WTC11 (cell line): ENCODE measurements around the gene CNTNAP5. TPM values are rescaled to one million over a fixed set of nuclear protein-coding genes. Genes with fewer than 3 reads are reported as not detected.

Experiments
- ATAC-seq: fragments of 200-7000 bp; cut with Tn5 transposase; 2 replicates; pipeline ENCODE4 v1.10.0; 2021; ENCODE audit warnings: mild to moderate bottlenecking, moderate library complexity
- CTCF ChIA-PET: fragments of 300-600 bp; sonication (Branson Sonifier 250); formaldehyde crosslinking; loops from one replicate; lab custom pipeline; 2021; ENCODE audit warnings: antibody characterized with exemption; lab: Charles Lee
- POLR2A ChIA-PET: fragments of 350-600 bp; sonication (Branson Sonifier 250); formaldehyde crosslinking; loops from one replicate; lab custom pipeline; 2021; ENCODE audit warnings: antibody characterized with exemption; lab: Charles Lee
- DNase-seq: peaks from one replicate; pipeline ENCODE4 v3.0.0; 2021; ENCODE audit warnings: low spot score
- H3K27ac Mint-ChIP-seq: 2 replicates; pipeline ENCODE4 v1.8.0; 2021; ENCODE audit warnings: mixed read lengths
- H3K27me3 Mint-ChIP-seq: 2 replicates; pipeline ENCODE4 v1.8.0; 2021; ENCODE audit warnings: low read depth, mild to moderate bottlenecking, moderate library complexity, mixed read lengths
- H3K36me3 Mint-ChIP-seq: 2 replicates; pipeline ENCODE4 v1.8.0; 2021; ENCODE audit warnings: mixed read lengths
- H3K4me1 Mint-ChIP-seq: 2 replicates; pipeline ENCODE4 v1.8.0; 2022; ENCODE audit warnings: mixed read lengths
- H3K4me3 Mint-ChIP-seq: 2 replicates; pipeline ENCODE4 v1.8.0; 2021; ENCODE audit warnings: mild to moderate bottlenecking, moderate library complexity, mixed read lengths
- H3K9me3 Mint-ChIP-seq: 2 replicates; pipeline ENCODE4 v1.8.0; 2021; ENCODE audit warnings: mixed read lengths
- EMX1 ChIP-seq: fragments of 250-450 bp; sonication (Bioruptor Pico); IDR thresholded peaks from 2 replicates; pipeline ENCODE4 v1.8.0; 2021; ENCODE audit warnings: mild to moderate bottlenecking
- ESRRA ChIP-seq: sonication (generic); formaldehyde crosslinking; IDR thresholded peaks from 2 replicates; pipeline ENCODE4 v1.8.1; 2022; ENCODE audit warnings: mild to moderate bottlenecking, missing genetic modification reagents, borderline replicate concordance
- FOXK1 ChIP-seq: sonication (generic); formaldehyde crosslinking; IDR thresholded peaks from 2 replicates; pipeline ENCODE4 v1.8.0; 2022; ENCODE audit warnings: mild to moderate bottlenecking, moderate library complexity, missing genetic modification reagents
- JAZF1 ChIP-seq: fragments of 250-450 bp; sonication (Bioruptor Pico); IDR thresholded peaks from 2 replicates; pipeline ENCODE4 v1.9.0; 2021; ENCODE audit warnings: moderate library complexity, mild to moderate bottlenecking, inconsistent platforms
- MYBL2 ChIP-seq: sonication (generic); formaldehyde crosslinking; IDR thresholded peaks from 2 replicates; pipeline ENCODE4 v1.8.1; 2023; ENCODE audit warnings: mild to moderate bottlenecking, moderate library complexity, missing genetic modification reagents
- NFATC4 ChIP-seq: fragments of 250-450 bp; sonication (Bioruptor Pico); IDR thresholded peaks from 2 replicates; pipeline ENCODE4 v1.9.0; 2021; ENCODE audit warnings: mild to moderate bottlenecking
- NR3C1 ChIP-seq: sonication (generic); formaldehyde crosslinking; conservative IDR thresholded peaks from 2 replicates; pipeline ENCODE4 v1.8.1; 2023; ENCODE audit warnings: low read depth, mild to moderate bottlenecking, missing genetic modification reagents
- RELA ChIP-seq: sonication (generic); formaldehyde crosslinking; IDR thresholded peaks from 2 replicates; pipeline ENCODE4 v1.8.1; 2022; ENCODE audit warnings: missing genetic modification reagents, mild to moderate bottlenecking, borderline replicate concordance
- TCF7 ChIP-seq: sonication (generic); formaldehyde crosslinking; IDR thresholded peaks from 2 replicates; pipeline ENCODE4 v1.8.0; 2022; ENCODE audit warnings: mild to moderate bottlenecking, low read depth, missing genetic modification reagents, moderate library complexity
- ZNF138 ChIP-seq: sonication (generic); formaldehyde crosslinking; conservative IDR thresholded peaks from 2 replicates; pipeline ENCODE4 v1.8.1; 2022; ENCODE audit warnings: mild to moderate bottlenecking, moderate library complexity, missing genetic modification reagents
- ZNF423 ChIP-seq: fragments of 250-450 bp; sonication (Bioruptor Pico); IDR thresholded peaks from 2 replicates; pipeline ENCODE4 v2.1.2; 2022; ENCODE audit warnings: mild to moderate bottlenecking, moderate library complexity
- total RNA-seq: library from RNA; stranded (reverse); gene quantifications from 3 replicates; pipeline ENCODE4 v1.2.3, GENCODE V29; 2021
- TF ChIP-seq, protein P1 (sequence below): sonication (generic); formaldehyde crosslinking; IDR thresholded peaks from 2 replicates; pipeline ENCODE4 v1.8.0; 2022; ENCODE audit warnings: missing genetic modification reagents
- TF ChIP-seq, protein P2 (sequence below): sonication (generic); formaldehyde crosslinking; IDR thresholded peaks from 2 replicates; pipeline ENCODE4 v1.8.0; 2023; ENCODE audit warnings: missing genetic modification reagents, mild to moderate bottlenecking, borderline replicate concordance
- TF ChIP-seq, protein P3 (sequence below): sonication (generic); formaldehyde crosslinking; conservative IDR thresholded peaks from 2 replicates; pipeline ENCODE4 v1.8.1; 2023; ENCODE audit warnings: mild to moderate bottlenecking, low read depth, missing genetic modification reagents, moderate library complexity
- TF ChIP-seq, protein P4 (sequence below): sonication (generic); formaldehyde crosslinking; IDR thresholded peaks from 2 replicates; pipeline ENCODE4 v1.8.1; 2023; ENCODE audit warnings: mild to moderate bottlenecking, missing genetic modification reagents, moderate library complexity
- TF ChIP-seq, protein P5 (sequence below): sonication (generic); formaldehyde crosslinking; conservative IDR thresholded peaks from 2 replicates; pipeline ENCODE4 v1.8.1; 2022; ENCODE audit warnings: mild to moderate bottlenecking, missing genetic modification reagents

CNTNAP5 gene
- total RNA-seq, 1 experiment from 2014 or later: 0.22 TPM

DNA sequence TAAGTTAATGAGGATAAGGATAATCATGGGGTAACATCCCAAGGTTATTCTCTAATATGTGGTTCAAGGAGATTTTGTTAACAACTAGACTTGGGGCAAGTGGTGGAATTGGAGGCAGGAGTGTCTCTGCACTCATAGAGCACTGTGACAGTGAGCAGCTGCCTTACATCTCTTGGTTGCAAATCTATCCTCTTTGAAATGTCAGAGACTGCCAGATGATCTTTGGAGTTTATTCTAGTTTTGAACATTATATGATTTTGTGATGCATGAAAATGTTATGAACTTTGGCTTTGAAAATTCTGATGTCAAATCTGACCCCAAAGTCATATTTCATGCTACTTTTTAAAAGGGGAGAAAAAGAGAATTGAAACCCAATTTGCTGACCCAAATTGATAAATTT is 861.1 kb downstream of the CNTNAP5 start:
- Mint-ChIP-seq H3K9me3 (peaks cover 36% of the 10 kb centered on the region), H3K4me1 (peaks cover 5% of the 10 kb centered on the region; the same call in 1 of the 2 replicates), H3K4me3 (no peak overlapping the region), H3K27ac (no peak overlapping the region), H3K36me3 (peaks cover 19% of the 10 kb centered on the region), H3K27me3 (no peaks in the 10 kb centered on the region)
- DNase-seq: no peak
- TF ChIP-seq ESRRA (CRISPR knock-in tag): no peak
- ChIA-PET POLR2A (no interaction called here), CTCF (no interaction called here)
- no peak for ATAC-seq

DNA sequence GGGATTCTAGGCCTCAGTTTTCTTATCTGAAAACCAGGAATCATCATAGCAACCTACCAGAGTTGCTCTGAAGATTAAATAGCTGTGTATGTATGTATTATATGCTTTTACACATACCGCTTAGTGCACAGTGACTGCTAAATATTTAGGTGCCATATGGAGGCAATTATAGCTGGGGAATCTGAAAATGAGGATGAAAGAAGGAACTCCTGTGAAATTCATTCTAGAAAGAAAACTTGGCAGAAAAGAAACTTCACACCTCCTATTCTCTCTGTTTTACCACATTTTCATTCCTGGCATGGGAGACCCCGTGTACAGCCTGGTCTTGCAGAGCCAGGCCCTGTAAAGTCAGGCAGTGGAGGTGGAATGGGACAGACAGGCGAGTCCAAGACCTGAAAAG is 862.4 kb downstream of the CNTNAP5 start:
- Mint-ChIP-seq H3K9me3 (peaks cover 38% of the 10 kb centered on the region), H3K36me3 (peaks cover 15% of the 10 kb centered on the region), H3K4me1 (no peaks in the 10 kb centered on the region), H3K27me3 (no peaks in the 10 kb centered on the region), H3K4me3 (no peak overlapping the region), H3K27ac (no peak overlapping the region)
- ATAC-seq (no peak), DNase-seq (no peak)
- CTCF ChIA-PET: no interaction called here
- TF ChIP-seq EMX1 (no peak), ZNF423 (CRISPR knock-in tag) (no peak), NFATC4 (CRISPR knock-in tag) (no peak)
- POLR2A ChIA-PET: no interaction called here

DNA sequence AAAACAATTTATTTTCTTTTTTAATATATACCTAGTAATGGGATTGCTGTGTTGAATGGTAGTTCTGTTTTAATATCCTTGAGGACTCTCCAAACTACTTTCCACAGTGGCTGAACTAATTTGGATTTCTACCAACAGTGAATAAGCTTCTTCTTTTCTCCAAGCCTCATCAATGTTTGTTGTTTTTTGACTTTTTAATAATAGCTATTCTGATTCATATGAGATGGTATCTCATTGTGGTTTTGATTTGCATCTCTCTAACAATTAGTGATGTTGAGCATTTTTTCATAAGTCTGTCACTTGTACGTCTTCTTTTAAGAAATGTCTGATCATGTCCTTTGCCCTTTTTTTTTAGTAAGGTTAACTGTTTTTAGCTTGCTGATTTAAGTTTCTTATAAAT is 863.3 kb downstream of the CNTNAP5 start:
- DNase-seq (no peak), ATAC-seq (no peak)
- no peak overlapping the region for H3K4me3 Mint-ChIP-seq
- ChIA-PET POLR2A (interaction anchor here (0.6 kb wide), 1 partner anchor 10 kb away, joined by 3 read pairs; no protein-coding TSS in a partner anchor), CTCF (no interaction called here)
- H3K4me1 Mint-ChIP-seq: no peaks in the 10 kb centered on the region
- no peak overlapping the region for H3K27ac Mint-ChIP-seq
- peaks cover 13% of the 10 kb centered on the region for H3K36me3 Mint-ChIP-seq
- H3K9me3 Mint-ChIP-seq: peaks cover 29% of the 10 kb centered on the region
- no peaks in the 10 kb centered on the region for H3K27me3 Mint-ChIP-seq
- TF ChIP-seq, protein P1, sequence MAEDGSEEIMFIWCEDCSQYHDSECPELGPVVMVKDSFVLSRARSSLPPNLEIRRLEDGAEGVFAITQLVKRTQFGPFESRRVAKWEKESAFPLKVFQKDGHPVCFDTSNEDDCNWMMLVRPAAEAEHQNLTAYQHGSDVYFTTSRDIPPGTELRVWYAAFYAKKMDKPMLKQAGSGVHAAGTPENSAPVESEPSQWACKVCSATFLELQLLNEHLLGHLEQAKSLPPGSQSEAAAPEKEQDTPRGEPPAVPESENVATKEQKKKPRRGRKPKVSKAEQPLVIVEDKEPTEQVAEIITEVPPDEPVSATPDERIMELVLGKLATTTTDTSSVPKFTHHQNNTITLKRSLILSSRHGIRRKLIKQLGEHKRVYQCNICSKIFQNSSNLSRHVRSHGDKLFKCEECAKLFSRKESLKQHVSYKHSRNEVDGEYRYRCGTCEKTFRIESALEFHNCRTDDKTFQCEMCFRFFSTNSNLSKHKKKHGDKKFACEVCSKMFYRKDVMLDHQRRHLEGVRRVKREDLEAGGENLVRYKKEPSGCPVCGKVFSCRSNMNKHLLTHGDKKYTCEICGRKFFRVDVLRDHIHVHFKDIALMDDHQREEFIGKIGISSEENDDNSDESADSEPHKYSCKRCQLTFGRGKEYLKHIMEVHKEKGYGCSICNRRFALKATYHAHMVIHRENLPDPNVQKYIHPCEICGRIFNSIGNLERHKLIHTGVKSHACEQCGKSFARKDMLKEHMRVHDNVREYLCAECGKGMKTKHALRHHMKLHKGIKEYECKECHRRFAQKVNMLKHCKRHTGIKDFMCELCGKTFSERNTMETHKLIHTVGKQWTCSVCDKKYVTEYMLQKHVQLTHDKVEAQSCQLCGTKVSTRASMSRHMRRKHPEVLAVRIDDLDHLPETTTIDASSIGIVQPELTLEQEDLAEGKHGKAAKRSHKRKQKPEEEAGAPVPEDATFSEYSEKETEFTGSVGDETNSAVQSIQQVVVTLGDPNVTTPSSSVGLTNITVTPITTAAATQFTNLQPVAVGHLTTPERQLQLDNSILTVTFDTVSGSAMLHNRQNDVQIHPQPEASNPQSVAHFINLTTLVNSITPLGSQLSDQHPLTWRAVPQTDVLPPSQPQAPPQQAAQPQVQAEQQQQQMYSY (CRISPR knock-in tag): no peak
- TF ChIP-seq JAZF1 (CRISPR knock-in tag) (no peak), ZNF138 (CRISPR knock-in tag) (no peak), FOXK1 (no peak)

DNA sequence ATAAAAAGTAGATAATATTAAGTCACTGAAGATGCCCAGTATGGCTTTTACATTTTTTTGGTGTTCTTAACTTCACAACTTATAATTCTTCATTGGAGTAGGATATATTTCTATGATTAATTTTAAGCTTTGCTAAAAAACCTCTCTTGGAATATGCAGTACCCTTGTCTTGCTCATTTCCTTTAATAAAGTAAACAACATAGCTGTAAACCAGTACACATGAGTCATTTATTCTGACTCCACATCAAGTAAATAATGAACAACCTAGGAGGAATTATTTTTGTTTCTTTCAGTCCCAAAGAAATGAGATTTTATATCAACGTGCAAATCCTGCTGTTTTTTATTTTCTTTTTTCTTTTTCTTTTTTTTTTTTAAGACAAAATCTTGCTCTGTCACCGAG is 869.1 kb downstream of the CNTNAP5 start:
- H3K27me3 Mint-ChIP-seq: no peaks in the 10 kb centered on the region
- peaks cover 25% of the 10 kb centered on the region for H3K9me3 Mint-ChIP-seq
- H3K4me1 Mint-ChIP-seq: no peaks in the 10 kb centered on the region
- ChIA-PET POLR2A (no interaction called here), CTCF (no interaction called here)
- ATAC-seq (no peak), DNase-seq (no peak)
- H3K27ac Mint-ChIP-seq: no peak overlapping the region
- peaks cover 6% of the 10 kb centered on the region; the same call in 1 of the 2 replicates for H3K36me3 Mint-ChIP-seq
- H3K4me3 Mint-ChIP-seq: no peak overlapping the region
- TF ChIP-seq NR3C1 (CRISPR knock-in tag): no peak
- TF ChIP-seq ESRRA (CRISPR knock-in tag): no peak
- no peak for TF ChIP-seq RELA (CRISPR knock-in tag)
- TF ChIP-seq, protein P2, sequence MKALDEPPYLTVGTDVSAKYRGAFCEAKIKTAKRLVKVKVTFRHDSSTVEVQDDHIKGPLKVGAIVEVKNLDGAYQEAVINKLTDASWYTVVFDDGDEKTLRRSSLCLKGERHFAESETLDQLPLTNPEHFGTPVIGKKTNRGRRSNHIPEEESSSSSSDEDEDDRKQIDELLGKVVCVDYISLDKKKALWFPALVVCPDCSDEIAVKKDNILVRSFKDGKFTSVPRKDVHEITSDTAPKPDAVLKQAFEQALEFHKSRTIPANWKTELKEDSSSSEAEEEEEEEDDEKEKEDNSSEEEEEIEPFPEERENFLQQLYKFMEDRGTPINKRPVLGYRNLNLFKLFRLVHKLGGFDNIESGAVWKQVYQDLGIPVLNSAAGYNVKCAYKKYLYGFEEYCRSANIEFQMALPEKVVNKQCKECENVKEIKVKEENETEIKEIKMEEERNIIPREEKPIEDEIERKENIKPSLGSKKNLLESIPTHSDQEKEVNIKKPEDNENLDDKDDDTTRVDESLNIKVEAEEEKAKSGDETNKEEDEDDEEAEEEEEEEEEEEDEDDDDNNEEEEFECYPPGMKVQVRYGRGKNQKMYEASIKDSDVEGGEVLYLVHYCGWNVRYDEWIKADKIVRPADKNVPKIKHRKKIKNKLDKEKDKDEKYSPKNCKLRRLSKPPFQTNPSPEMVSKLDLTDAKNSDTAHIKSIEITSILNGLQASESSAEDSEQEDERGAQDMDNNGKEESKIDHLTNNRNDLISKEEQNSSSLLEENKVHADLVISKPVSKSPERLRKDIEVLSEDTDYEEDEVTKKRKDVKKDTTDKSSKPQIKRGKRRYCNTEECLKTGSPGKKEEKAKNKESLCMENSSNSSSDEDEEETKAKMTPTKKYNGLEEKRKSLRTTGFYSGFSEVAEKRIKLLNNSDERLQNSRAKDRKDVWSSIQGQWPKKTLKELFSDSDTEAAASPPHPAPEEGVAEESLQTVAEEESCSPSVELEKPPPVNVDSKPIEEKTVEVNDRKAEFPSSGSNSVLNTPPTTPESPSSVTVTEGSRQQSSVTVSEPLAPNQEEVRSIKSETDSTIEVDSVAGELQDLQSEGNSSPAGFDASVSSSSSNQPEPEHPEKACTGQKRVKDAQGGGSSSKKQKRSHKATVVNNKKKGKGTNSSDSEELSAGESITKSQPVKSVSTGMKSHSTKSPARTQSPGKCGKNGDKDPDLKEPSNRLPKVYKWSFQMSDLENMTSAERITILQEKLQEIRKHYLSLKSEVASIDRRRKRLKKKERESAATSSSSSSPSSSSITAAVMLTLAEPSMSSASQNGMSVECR (CRISPR knock-in tag): no peak
- TF ChIP-seq, protein P3, sequence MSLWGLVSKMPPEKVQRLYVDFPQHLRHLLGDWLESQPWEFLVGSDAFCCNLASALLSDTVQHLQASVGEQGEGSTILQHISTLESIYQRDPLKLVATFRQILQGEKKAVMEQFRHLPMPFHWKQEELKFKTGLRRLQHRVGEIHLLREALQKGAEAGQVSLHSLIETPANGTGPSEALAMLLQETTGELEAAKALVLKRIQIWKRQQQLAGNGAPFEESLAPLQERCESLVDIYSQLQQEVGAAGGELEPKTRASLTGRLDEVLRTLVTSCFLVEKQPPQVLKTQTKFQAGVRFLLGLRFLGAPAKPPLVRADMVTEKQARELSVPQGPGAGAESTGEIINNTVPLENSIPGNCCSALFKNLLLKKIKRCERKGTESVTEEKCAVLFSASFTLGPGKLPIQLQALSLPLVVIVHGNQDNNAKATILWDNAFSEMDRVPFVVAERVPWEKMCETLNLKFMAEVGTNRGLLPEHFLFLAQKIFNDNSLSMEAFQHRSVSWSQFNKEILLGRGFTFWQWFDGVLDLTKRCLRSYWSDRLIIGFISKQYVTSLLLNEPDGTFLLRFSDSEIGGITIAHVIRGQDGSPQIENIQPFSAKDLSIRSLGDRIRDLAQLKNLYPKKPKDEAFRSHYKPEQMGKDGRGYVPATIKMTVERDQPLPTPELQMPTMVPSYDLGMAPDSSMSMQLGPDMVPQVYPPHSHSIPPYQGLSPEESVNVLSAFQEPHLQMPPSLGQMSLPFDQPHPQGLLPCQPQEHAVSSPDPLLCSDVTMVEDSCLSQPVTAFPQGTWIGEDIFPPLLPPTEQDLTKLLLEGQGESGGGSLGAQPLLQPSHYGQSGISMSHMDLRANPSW: no peak
- TF ChIP-seq, protein P4, sequence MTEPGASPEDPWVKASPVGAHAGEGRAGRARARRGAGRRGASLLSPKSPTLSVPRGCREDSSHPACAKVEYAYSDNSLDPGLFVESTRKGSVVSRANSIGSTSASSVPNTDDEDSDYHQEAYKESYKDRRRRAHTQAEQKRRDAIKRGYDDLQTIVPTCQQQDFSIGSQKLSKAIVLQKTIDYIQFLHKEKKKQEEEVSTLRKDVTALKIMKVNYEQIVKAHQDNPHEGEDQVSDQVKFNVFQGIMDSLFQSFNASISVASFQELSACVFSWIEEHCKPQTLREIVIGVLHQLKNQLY: no peak
- TF ChIP-seq MYBL2 (CRISPR knock-in tag): no peak
- TF ChIP-seq, protein P5, sequence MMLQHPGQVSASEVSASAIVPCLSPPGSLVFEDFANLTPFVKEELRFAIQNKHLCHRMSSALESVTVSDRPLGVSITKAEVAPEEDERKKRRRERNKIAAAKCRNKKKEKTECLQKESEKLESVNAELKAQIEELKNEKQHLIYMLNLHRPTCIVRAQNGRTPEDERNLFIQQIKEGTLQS (CRISPR knock-in tag): no peak
- no peak for TF ChIP-seq TCF7 (CRISPR knock-in tag)
- TF ChIP-seq EMX1: no peak
